Measurements from ENCODE around the gene ACOXL. TPM values are rescaled to one million over a fixed set of nuclear protein-coding genes. Genes with fewer than 3 reads are reported as not detected.

Gene ACOXL
- total RNA-seq, 4 donors from 2014 or later, result 1.2 to 10.6 (median 2.1) TPM

DNA sequence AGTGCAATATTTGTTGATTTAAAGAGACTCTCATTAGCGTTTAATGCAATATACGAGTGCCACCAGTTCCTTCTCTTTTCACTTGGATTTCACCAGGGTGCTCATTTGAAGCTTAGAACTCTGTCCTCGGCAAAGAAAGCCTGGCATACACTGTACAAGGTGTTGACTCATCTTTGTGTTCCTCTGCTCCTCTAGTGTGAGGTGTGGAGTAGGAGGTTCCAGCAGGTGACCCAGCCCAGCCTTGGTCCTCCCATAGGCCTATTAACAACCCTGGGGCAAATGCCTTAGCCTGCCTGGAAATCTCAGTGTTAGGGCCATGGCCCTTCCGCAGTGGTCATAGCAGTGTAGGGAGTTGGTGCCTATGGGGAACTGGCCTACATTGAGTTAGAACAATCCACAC, 408.4 kb downstream of the ACOXL start:
- H3K36me3 ChIP-seq, result no peaks in the 10 kb centered on the region
- no peaks in the 10 kb centered on the region for H3K27me3 ChIP-seq
- no peak overlapping the region for H3K27ac ChIP-seq
- intact Hi-C loops (cut with DNase I), result no loop called here
- WGBS, 2 donors, result 95 to 96% methylated on average over 4 of the region's 4 CpGs
- TF ChIP-seq POLR2A (IDR thresholded peaks at IDR 0.05), result no peak
- TF ChIP-seq, protein P1, sequence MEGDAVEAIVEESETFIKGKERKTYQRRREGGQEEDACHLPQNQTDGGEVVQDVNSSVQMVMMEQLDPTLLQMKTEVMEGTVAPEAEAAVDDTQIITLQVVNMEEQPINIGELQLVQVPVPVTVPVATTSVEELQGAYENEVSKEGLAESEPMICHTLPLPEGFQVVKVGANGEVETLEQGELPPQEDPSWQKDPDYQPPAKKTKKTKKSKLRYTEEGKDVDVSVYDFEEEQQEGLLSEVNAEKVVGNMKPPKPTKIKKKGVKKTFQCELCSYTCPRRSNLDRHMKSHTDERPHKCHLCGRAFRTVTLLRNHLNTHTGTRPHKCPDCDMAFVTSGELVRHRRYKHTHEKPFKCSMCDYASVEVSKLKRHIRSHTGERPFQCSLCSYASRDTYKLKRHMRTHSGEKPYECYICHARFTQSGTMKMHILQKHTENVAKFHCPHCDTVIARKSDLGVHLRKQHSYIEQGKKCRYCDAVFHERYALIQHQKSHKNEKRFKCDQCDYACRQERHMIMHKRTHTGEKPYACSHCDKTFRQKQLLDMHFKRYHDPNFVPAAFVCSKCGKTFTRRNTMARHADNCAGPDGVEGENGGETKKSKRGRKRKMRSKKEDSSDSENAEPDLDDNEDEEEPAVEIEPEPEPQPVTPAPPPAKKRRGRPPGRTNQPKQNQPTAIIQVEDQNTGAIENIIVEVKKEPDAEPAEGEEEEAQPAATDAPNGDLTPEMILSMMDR (IDR thresholded peaks at IDR 0.05), result no peak
- peaks cover 22 to 31% of the 10 kb centered on the region in 2 donors for H3K4me1 ChIP-seq
- no peaks in the 10 kb centered on the region for H3K9me3 ChIP-seq
- no peak overlapping the region for H3K4me3 ChIP-seq (replicated peaks in 1 of 3)
- DNase-seq, result no peak

DNA sequence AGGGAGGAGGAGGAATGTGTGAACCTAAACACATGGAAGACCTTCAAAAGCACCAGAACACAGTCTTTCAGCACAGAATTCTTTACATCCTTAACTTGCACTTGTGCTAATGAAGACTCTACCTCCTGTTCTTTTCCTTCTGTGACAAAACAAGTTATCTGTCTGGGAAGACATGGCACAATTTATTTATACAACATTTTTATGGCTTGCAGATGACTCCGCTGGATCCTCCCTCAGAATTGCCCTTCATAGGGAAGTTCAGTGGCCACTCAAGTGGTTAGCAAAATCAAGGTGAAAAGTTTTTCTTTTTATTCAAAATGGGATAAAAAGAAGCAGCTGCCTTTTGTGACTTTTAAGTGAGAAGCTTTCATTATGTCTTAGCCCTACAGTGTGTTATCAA, 409.7 kb downstream of the ACOXL start:
- no peak overlapping the region for H3K27ac ChIP-seq
- peaks cover 18 to 37% of the 10 kb centered on the region in 2 donors for H3K4me1 ChIP-seq
- H3K36me3 ChIP-seq, result no peaks in the 10 kb centered on the region
- no peak overlapping the region for H3K4me3 ChIP-seq (replicated peaks in 1 of 3)
- no peak for DNase-seq
- no peak for TF ChIP-seq POLR2A (IDR thresholded peaks at IDR 0.05)
- TF ChIP-seq, protein P1 (IDR thresholded peaks at IDR 0.05), result no peak
- intact Hi-C loops (cut with DNase I), result no loop called here
- no peaks in the 10 kb centered on the region for H3K9me3 ChIP-seq
- WGBS, 2 donors, result 84 to 94% methylated on average over 1 of the region's 1 CpG
- no peaks in the 10 kb centered on the region for H3K27me3 ChIP-seq

DNA sequence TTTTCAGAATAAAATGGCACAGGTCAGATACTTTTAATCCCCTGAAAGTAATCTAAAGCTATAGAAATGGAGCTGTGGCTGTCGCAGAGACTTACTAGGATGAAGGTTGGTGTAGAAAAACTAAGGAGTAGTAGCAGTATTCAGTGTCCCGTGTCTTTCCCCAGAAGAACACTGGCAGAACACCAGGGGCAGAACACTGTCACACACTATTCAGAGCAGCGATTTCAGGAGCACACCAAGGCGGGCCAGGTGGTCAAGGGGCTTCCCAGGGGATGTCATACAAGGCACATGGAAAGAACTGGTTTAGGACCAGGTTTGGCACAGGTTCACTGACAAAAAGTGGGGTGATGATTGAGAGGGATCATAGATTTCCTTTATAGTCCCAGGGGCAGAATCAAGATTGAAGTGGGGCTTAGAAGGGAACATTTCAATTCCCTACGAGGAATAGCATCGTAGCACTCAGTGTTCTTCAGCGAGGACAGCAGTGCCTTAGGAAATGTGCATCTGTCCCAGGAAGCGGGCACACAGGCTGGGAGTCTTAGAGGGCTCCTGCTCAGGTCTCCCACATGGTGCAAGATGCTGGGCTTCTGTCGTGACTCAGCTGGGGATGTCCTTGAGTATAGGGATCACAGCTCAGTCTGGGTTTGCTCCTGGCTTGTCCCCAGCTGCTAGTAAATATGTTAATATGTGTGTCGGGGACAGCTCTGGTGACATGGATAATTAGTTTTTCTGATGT, 410.9 kb downstream of the ACOXL start:
- intact Hi-C loops (cut with DNase I), result no loop called here
- H3K9me3 ChIP-seq, result no peaks in the 10 kb centered on the region
- peaks cover 27 to 47% of the 10 kb centered on the region in 2 donors for H3K4me1 ChIP-seq
- WGBS, 2 donors, result 89 to 94% methylated on average over 10 of the region's 10 CpGs
- no peak overlapping the region for H3K4me3 ChIP-seq (replicated peaks in 1 of 3)
- no peaks in the 10 kb centered on the region for H3K27me3 ChIP-seq
- TF ChIP-seq POLR2A (IDR thresholded peaks at IDR 0.05), result no peak
- TF ChIP-seq, protein P1 (IDR thresholded peaks at IDR 0.05), result no peak
- peak in 1 of 2 donors; percentile 31 for DNase-seq
- H3K27ac ChIP-seq, result no peak overlapping the region
- H3K36me3 ChIP-seq, result no peaks in the 10 kb centered on the region

DNA sequence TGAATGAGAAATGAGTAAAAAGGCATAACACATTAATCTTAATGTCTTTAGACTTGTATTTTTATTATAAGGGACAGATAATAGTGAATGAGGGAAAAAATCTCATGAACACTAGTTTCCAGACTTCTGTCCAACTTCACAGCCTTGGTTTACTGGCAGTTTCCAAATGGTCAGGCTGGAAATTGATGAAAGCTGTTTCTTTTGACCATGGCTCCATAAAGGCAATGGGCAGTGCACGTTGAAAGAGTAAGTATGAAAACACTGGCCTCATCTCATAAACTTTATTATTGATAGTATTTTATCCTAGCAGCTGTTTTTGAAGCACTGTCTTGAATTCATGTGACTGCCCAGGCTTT, 411.4 kb downstream of the ACOXL start:
- H3K4me1 ChIP-seq, result peaks cover 27 to 48% of the 10 kb centered on the region in 2 donors
- TF ChIP-seq, protein P1 (IDR thresholded peaks at IDR 0.05), result no peak
- no peak for TF ChIP-seq POLR2A (IDR thresholded peaks at IDR 0.05)
- WGBS, 2 donors, result 76 to 85% methylated on average over 1 of the region's 1 CpG
- no peaks in the 10 kb centered on the region for H3K36me3 ChIP-seq
- H3K27me3 ChIP-seq, result no peaks in the 10 kb centered on the region
- intact Hi-C loops (cut with DNase I), result no loop called here
- H3K9me3 ChIP-seq, result no peaks in the 10 kb centered on the region
- no peak overlapping the region for H3K27ac ChIP-seq
- DNase-seq, result no peak
- H3K4me3 ChIP-seq (replicated peaks in 1 of 3), result no peak overlapping the region

DNA sequence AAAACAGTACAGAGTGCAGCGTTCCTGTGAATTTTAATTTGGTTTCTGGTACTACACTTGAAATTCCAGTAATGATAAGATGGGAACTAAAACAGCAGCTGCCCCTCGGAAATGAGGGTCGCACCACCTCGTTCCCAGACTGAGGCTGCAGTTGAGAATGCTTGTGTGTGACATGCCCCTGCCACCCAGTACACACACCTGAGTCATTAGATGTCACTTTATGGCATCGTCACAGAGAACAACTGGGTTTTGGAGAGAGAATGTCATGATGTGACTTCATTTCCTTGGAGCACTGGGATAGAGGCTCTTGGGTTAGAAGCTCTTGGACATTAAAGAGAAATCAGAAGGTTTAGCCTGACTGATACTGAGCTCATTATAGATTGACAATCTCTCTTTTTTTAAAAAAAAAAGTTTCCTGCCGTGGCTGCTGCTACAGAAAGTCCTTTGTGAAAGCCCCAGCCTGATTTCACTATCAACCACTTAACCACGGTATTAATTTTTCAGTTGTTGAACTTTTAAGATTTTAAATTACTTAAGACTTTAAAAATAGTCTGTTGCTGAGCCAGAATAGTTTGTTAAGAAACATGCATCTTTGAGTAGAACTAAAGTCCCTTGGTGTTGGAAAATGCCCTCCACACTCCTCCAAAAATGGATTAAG, 412.9 kb downstream of the ACOXL start:
- no peak for DNase-seq
- Histone ChIP-seq H3K4me3 (replicated peaks in 1 of 3) (no peak overlapping the region), H3K36me3 (no peaks in the 10 kb centered on the region), H3K4me1 (peaks cover 27 to 36% of the 10 kb centered on the region in 2 donors), H3K9me3 (no peaks in the 10 kb centered on the region), H3K27me3 (no peaks in the 10 kb centered on the region), H3K27ac (no peak overlapping the region)
- intact Hi-C loops (cut with DNase I), result no loop called here
- WGBS, 2 donors, result 78 to 87% methylated on average over 7 of the region's 7 CpGs
- TF ChIP-seq, protein P1 (IDR thresholded peaks at IDR 0.05), result no peak
- no peak for TF ChIP-seq POLR2A (IDR thresholded peaks at IDR 0.05)
